HG02885 (cell line): ENCODE measurements around the gene BLVRB.
"Not testable (repeated sequence)": the region's sequence is repeated elsewhere in the genome, so short reads cannot be mapped to it uniquely, and the experiment has no call there.

Source experiments
- ATAC-seq: cut with Tn5 transposase; IDR thresholded peaks from one replicate; pipeline ENCODE4 v1.9.1; 2021; ENCODE audit warnings: mild to moderate bottlenecking; ENCODE audit not compliant: unreplicated experiment, poor library complexity

The BLVRB gene

GRCh38 chr19:40492274-40492673 lies 26.7 kb upstream of the BLVRB start:
- no peak for ATAC-seq

- ATAC-seq: no peak
Observed at GRCh38 chr19:40489882-40490230, 24.3 kb upstream of the BLVRB start.

DNA sequence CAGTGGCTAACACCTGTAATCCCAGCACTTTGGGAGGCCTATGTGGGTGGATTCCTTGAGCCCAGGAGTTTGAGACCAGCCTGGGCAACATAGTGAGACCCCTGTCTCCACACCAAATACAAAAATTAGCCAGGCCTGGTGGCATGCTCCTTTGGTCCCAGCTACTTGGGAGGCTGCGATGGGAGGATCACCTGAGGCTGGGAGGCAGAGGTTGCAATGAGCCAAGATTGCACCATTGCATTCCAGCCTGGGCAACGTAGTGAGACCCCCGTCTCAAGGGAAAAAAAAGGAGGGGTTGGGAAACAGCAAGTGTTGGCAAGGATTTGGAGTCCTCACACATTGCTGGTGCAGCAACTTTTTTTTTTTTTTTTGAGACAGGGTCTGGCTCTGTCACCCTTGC lies 20.5 kb upstream of the BLVRB start:
- ATAC-seq: no peak

DNA sequence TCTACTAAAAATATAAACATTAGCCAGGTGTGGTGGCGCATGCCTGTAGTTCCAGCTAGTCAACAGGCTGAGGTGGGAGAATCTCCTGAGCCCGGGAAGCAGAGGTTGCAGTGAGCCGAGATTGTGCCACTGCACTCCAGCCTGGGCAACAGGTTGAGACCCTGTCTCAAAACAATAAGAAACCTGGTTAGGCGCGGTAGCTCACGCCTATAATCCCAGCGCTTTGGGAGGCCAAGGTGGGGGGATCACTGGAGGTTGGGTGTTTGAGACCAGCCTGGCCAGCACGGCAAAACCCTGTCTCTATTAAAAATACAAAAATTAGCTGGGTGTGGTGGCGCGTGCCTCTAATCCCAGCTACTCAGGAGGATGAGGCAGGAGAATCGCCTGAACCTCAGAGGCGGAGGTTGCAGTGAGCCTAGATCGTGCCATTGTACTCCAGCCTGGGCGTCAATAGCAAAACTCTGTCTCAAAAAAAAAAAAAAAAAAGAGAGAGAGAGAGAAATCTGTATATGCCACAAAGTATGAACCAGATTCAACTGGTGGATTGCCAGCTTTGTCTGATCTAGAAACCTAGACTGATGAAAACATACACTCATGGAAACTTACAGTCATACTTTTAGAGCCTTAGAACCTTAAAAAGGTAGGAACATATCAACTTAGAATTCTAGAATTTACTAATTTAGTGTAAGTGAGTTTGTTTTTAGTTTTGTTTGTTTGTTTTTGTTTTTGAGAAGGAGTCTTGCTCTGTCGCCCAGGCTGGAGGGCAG lies 10.5 kb upstream of the BLVRB start:
- ATAC-seq: not testable (repeated sequence)

DNA sequence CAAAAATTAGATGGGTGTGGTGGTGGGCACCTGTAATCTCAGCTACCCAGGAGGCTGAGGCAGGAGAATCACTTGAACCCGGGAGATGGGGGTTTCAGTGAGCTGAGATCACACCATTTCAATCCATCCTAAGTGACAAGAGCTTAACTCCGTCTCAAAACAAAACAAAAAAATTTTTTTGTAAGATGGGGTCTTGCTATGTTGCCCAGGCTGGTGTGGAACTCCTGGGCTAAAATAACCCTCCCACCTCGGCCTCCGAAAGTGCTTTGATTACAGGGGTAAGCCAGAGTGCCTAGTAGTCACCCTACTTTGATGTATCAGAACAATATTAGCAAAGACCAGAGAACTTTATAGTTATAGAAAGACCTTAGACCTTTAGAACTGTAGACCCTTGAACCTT lies 9.2 kb upstream of the BLVRB start:
- no peak for ATAC-seq

DNA sequence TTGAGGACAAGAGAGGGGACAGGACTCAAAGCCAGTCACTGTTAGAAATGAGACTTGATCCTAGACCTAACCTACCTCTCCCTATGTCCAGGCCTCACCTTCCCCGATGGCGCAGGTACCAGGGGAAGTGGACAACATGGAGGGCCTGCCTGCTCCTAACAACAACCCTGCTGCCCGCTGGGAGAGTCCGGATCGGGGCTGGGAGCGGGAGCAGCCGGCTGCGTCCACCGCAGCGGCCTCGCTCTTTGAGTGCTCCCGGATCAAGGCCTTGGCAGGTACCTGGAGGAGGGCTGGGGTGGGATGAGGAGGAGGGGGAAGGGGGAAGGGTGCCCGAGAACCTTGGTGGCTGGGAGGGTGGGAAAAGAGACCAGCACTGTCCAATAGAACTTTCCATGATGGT lies 7.0 kb upstream of the BLVRB start:
- no peak for ATAC-seq

DNA sequence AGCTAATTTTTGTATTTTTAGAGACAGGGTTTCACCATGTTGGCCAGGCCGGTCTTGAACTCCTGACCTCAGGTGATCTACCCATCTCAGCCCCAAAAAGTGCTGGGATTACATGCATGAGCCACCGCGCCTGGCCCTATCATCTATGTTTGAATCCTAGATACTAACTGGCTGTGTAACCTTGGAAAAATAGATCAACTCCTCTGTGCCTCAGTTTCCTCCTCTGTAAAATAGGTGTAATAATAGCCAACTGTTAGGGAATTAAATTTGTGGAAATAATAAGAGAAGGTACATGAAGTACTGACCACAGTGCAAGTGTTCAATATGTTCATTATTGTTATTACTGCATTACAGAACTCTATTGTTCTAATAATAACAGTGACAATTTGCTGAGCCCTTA lies 5.6 kb upstream of the BLVRB start:
- no peak for ATAC-seq

- ATAC-seq: no peak
Observed at GRCh38 chr19:40469011-40469410, 3.5 kb upstream of the BLVRB start.

- ATAC-seq: no peak
Observed at GRCh38 chr19:40466985-40467734, 1.6 kb upstream of the BLVRB start, which contains the start of gene SPTBN4. SPTBN4 (plus strand) TSS chr19:40467001; CDS start chr19:40472622, 5,621 bp downstream.

DNA sequence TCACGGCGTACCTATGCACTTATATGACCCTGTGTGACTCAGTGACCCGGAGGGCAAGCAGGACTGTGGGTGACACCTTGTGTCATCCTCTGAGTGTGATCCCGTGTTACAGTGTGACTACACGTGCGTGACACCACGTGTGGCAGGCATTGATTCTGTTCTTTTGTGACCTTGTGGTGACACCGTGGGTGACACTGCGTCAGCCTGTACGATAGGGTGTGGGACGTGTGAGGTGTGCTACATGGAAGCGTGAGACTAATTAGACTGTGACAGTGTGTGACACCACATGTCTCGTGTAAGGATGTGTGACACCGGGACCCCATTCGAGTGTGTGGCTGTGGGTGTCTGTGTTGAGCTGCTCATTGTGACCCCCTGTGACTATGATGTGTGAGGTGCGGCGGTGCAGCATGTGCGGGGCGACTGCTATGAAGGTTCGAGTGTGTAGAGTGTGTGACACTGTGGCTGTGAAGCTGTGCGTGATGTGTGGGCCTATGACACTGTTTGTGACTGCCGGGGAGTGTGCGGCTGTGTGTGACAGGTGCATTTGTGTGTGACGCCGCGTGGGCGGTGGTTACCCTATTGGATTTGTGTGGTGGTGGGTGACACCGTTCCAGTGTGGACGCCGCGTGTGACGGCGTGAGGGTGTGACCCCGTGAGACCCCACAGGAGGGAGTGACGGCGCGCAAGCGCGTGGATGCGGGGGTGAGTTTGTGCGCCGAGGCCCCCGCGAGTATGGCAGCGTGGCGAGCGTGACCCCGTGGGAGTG lies 857 bp upstream of the BLVRB start:
- peak; percentile 29 for ATAC-seq

DNA sequence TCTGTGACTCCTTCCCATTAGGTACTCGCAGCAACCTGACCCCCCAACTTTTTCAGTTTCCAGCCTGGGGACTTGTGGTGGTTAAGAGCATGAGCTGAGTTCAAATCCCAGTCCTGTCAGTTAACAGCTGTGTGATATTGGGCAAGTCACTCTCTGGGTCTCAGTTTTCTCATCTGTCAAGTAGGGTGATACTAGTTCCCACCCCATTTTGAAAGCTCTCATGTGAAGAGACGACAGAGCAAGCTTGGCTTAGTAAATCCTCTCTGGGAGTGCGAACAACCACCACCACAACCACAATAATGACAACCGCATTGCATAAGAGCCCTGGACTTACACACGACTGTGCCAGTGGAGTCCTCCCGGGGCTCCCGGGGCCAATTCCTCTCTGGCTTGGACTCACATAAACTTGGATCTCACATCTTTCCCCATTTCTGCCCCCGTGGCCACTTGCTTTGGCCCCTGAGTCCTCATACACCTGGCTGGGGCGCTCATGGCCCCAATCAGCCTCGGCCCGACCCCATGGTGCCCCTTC lies 454 bp downstream of the BLVRB start:
- no peak for ATAC-seq

DNA sequence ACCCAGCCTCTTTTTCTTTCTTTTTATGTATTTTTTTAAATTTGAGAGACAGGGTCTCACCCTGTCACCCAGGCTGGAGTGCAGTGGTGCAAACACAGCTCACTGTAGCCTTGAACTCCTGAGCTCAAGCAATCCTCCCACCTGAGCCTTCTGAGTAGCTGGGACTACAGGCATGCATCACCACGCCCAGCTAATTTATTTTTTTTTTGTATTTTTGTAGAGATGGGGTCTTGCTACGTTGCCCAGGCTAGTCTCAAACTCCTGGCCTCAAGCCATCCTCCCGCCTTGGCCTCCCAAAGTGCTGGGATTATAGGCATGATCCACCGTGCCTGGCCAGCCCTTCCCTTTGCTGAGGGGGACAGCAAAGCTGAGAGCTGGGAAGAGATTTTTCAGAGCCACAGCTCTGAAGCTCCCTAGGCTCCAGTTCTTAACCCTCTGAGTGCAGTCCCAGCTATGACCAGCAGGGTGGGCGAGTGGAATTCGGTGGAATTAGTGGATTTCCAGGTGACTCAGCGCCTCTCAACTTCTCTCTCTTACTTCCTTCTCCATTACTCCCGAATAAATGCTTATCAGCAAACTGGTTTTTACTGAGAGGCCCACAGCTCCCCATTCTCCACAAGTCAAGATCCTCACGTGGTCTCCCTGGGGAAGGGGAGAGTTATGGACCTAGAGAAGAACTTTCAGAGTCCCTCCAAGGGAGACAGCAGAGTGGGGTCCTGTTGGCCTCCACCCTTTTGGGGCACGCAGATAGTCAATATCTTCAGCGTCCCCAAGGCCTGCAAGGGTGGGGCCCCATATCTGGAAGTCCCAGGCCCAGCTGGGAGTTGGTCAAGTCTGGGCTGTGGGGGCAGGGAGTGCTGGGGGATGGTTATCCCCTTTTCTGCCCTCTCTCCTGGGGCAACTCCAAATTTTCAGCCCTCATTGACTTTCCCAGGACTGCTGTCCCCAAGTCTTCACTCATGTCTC lies 1.2 kb downstream of the BLVRB start:
- ATAC-seq: no peak

- not testable (repeated sequence) for ATAC-seq
Observed at GRCh38 chr19:40463587-40464037, 1.9 kb downstream of the BLVRB start.

DNA sequence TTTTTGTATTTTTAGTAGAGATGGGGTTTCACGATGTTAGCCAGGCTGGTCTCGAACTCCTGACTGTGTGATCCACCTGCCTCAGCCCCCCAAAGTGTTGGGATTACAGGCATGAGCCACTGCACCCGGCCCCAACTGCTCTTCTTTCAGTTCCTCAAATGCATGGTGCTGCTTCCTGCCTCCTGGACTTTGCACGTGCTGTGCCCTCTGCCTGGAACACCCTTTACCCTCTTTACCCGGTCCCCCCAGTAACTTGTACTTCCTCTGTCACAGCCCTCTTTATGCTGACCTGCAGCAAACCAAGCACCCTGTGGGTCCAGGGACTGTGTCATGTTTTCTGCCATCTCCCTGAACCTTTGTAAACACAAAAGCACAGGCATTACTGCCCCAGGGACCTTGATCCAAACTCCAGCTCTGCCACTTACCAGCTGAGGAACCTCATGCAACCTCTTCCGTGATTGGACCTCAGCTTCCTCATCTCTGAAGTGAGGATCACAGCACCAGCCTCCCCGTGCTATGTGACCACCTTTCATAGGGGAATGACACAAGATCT lies 3.8 kb downstream of the BLVRB start:
- no peak for ATAC-seq

DNA sequence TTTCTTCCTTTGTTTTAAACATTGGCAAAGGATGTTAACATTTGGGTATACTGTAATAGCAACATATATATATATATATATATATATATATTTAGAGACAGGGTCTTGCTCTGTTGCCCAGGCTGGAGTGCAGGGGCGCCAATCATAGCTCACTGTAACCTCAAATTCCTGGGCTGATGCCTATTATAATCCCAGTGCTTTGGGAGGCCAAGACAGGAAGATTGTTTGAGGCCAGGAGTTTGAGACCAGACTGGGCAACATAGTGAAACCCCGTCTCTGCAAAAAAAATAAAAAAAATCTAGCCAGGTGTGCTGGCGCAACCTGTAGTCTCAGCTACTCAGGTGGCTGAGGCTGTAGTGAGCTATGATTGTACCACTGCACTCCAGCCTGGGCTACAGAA lies 5.4 kb downstream of the BLVRB start:
- ATAC-seq: no peak

- no peak for ATAC-seq
Observed at GRCh38 chr19:40458597-40458974, 7.0 kb downstream of the BLVRB start.

GRCh38 chr19:40457953-40458596 lies 7.5 kb downstream of the BLVRB start:
- ATAC-seq: no peak

DNA sequence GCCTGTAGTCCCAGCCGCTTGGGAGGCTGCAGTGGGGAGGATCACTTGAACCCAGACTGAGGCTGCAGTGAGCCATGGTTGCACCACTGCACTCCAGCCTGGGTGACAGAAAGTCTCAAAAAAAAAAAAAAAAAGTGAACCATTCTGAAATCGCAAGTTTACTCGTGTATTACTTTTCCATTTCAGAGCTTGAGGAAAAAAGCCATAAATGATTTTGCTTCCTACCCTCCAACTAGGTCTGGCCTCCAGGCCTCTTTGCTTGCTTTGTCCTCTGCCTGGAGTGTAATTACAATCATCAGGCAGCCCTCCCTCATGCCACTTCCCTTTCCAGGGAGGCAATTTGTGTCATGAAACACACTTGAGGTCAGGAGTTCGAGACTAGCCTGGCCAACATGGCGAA lies 8.5 kb downstream of the BLVRB start:
- ATAC-seq: no peak

GRCh38 chr19:40453943-40454342 lies 11.6 kb downstream of the BLVRB start:
- ATAC-seq: not testable (repeated sequence)
